ENCODE measurements around the gene ACBD6.

The ACBD6 gene

GRCh38 chr1:180524915-180525714, 22.7 kb upstream of the ACBD6 start:
- Histone ChIP-seq H3K27ac (ENCODE audit: low read depth, low read length, severe bottlenecking) (no peak overlapping the region), H3K4me1 (ENCODE audit: control insufficient read depth, insufficient read depth, low read length, poor library complexity, severe bottlenecking) (peaks cover 38% of the 10 kb centered on the region), H3K9me3 (ENCODE audit: control insufficient read depth, low read length) (no peaks in the 10 kb centered on the region), H3K4me3 (ENCODE audit: extremely low read depth, insufficient read depth, low read length, poor library complexity, severe bottlenecking) (no peak overlapping the region), H3K36me3 (ENCODE audit: control insufficient read depth, insufficient read depth, low read length) (no peaks in the 10 kb centered on the region)
- 82 to 89% methylated on average over 5 to 6 of the region's 7 CpGs for WGBS, 2 experiments (ENCODE audit: insufficient coverage in 2 of 2)

- Histone ChIP-seq H3K27ac (ENCODE audit: low read depth, low read length, severe bottlenecking) (no peak overlapping the region), H3K4me3 (ENCODE audit: extremely low read depth, insufficient read depth, low read length, poor library complexity, severe bottlenecking) (no peak overlapping the region), H3K4me1 (ENCODE audit: control insufficient read depth, insufficient read depth, low read length, poor library complexity, severe bottlenecking) (peaks cover 44% of the 10 kb centered on the region), H3K9me3 (ENCODE audit: control insufficient read depth, low read length) (no peaks in the 10 kb centered on the region), H3K36me3 (ENCODE audit: control insufficient read depth, insufficient read depth, low read length) (no peaks in the 10 kb centered on the region)
- WGBS, 2 experiments (ENCODE audit: insufficient coverage in 2 of 2): 86 to 88% methylated on average over 5 of the region's 7 CpGs
These were observed 22.0 kb upstream of the ACBD6 start for GRCh38 chr1:180524160-180524914.

- WGBS, 2 experiments (ENCODE audit: insufficient coverage in 2 of 2): 66 to 68% methylated on average over 5 of the region's 7 CpGs
- Histone ChIP-seq H3K4me1 (ENCODE audit: control insufficient read depth, insufficient read depth, low read length, poor library complexity, severe bottlenecking) (peaks cover 39% of the 10 kb centered on the region), H3K36me3 (ENCODE audit: control insufficient read depth, insufficient read depth, low read length) (no peaks in the 10 kb centered on the region), H3K9me3 (ENCODE audit: control insufficient read depth, low read length) (no peaks in the 10 kb centered on the region), H3K27ac (ENCODE audit: low read depth, low read length, severe bottlenecking) (no peak overlapping the region), H3K4me3 (ENCODE audit: extremely low read depth, insufficient read depth, low read length, poor library complexity, severe bottlenecking) (no peak overlapping the region)
These were observed 19.8 kb upstream of the ACBD6 start for GRCh38 chr1:180522213-180522515.

GRCh38 chr1:180521474-180522212, 19.3 kb upstream of the ACBD6 start:
- WGBS, 2 experiments (ENCODE audit: insufficient coverage in 2 of 2): 78 to 100% methylated on average over 2 to 3 of the region's 9 CpGs
- H3K36me3 ChIP-seq (ENCODE audit: control insufficient read depth, insufficient read depth, low read length): no peaks in the 10 kb centered on the region
- no peak overlapping the region for H3K4me3 ChIP-seq (ENCODE audit: extremely low read depth, insufficient read depth, low read length, poor library complexity, severe bottlenecking)
- no peaks in the 10 kb centered on the region for H3K9me3 ChIP-seq (ENCODE audit: control insufficient read depth, low read length)
- H3K27ac ChIP-seq (ENCODE audit: low read depth, low read length, severe bottlenecking): peak overlapping the region; percentile 62
- peaks cover 35% of the 10 kb centered on the region for H3K4me1 ChIP-seq (ENCODE audit: control insufficient read depth, insufficient read depth, low read length, poor library complexity, severe bottlenecking)

- Histone ChIP-seq H3K4me1 (ENCODE audit: control insufficient read depth, insufficient read depth, low read length, poor library complexity, severe bottlenecking) (peaks cover 31% of the 10 kb centered on the region), H3K36me3 (ENCODE audit: control insufficient read depth, insufficient read depth, low read length) (no peaks in the 10 kb centered on the region), H3K27ac (ENCODE audit: low read depth, low read length, severe bottlenecking) (peak overlapping the region; percentile 29), H3K9me3 (ENCODE audit: control insufficient read depth, low read length) (no peaks in the 10 kb centered on the region), H3K4me3 (ENCODE audit: extremely low read depth, insufficient read depth, low read length, poor library complexity, severe bottlenecking) (no peak overlapping the region)
- WGBS, 2 experiments (ENCODE audit: insufficient coverage in 2 of 2): 58 to 59% methylated on average over 4 of the region's 4 CpGs
These were observed 17.5 kb upstream of the ACBD6 start for GRCh38 chr1:180519846-180520245.

- Histone ChIP-seq H3K27ac (ENCODE audit: low read depth, low read length, severe bottlenecking) (peak overlapping the region; percentile 49), H3K4me1 (ENCODE audit: control insufficient read depth, insufficient read depth, low read length, poor library complexity, severe bottlenecking) (peaks cover 19% of the 10 kb centered on the region), H3K4me3 (ENCODE audit: extremely low read depth, insufficient read depth, low read length, poor library complexity, severe bottlenecking) (no peak overlapping the region), H3K36me3 (ENCODE audit: control insufficient read depth, insufficient read depth, low read length) (no peaks in the 10 kb centered on the region), H3K9me3 (ENCODE audit: control insufficient read depth, low read length) (no peaks in the 10 kb centered on the region)
- WGBS, 2 experiments (ENCODE audit: insufficient coverage in 2 of 2): 27% methylated on average over 3 of the region's 8 CpGs; no CpG with 5 or more reads in 1 of the 2 experiments
These were observed 13.5 kb upstream of the ACBD6 start for GRCh38 chr1:180515857-180516388.

- Histone ChIP-seq H3K27ac (ENCODE audit: low read depth, low read length, severe bottlenecking) (peak overlapping the region; percentile 13), H3K4me3 (ENCODE audit: extremely low read depth, insufficient read depth, low read length, poor library complexity, severe bottlenecking) (no peak overlapping the region), H3K9me3 (ENCODE audit: control insufficient read depth, low read length) (no peaks in the 10 kb centered on the region), H3K4me1 (ENCODE audit: control insufficient read depth, insufficient read depth, low read length, poor library complexity, severe bottlenecking) (peaks cover 17% of the 10 kb centered on the region), H3K36me3 (ENCODE audit: control insufficient read depth, insufficient read depth, low read length) (no peaks in the 10 kb centered on the region)
- WGBS, 2 experiments (ENCODE audit: insufficient coverage in 2 of 2): 83 to 100% methylated on average over 2 of the region's 3 CpGs
These were observed 13.0 kb upstream of the ACBD6 start for GRCh38 chr1:180515364-180515763.

GRCh38 chr1:180513531-180513930, 11.2 kb upstream of the ACBD6 start:
- H3K4me3 ChIP-seq (ENCODE audit: extremely low read depth, insufficient read depth, low read length, poor library complexity, severe bottlenecking): no peak overlapping the region
- whole genome bisulfite sequencing, 2 experiments (ENCODE audit: insufficient coverage in 2 of 2): 94 to 96% methylated on average over 6 of the region's 6 CpGs
- peaks cover 8% of the 10 kb centered on the region for H3K9me3 ChIP-seq (ENCODE audit: control insufficient read depth, low read length)
- no peak overlapping the region for H3K27ac ChIP-seq (ENCODE audit: low read depth, low read length, severe bottlenecking)
- H3K36me3 ChIP-seq (ENCODE audit: control insufficient read depth, insufficient read depth, low read length): no peaks in the 10 kb centered on the region
- H3K4me1 ChIP-seq (ENCODE audit: control insufficient read depth, insufficient read depth, low read length, poor library complexity, severe bottlenecking): peaks cover 8% of the 10 kb centered on the region

GRCh38 chr1:180510882-180511281, 8.5 kb upstream of the ACBD6 start:
- 90 to 100% methylated on average over 1 to 2 of the region's 2 CpGs for WGBS, 2 experiments (ENCODE audit: insufficient coverage in 2 of 2)
- H3K4me1 ChIP-seq (ENCODE audit: control insufficient read depth, insufficient read depth, low read length, poor library complexity, severe bottlenecking): peaks cover under 1% of the 10 kb centered on the region
- H3K27ac ChIP-seq (ENCODE audit: low read depth, low read length, severe bottlenecking): no peak overlapping the region
- peaks cover 15% of the 10 kb centered on the region for H3K9me3 ChIP-seq (ENCODE audit: control insufficient read depth, low read length)
- no peaks in the 10 kb centered on the region for H3K36me3 ChIP-seq (ENCODE audit: control insufficient read depth, insufficient read depth, low read length)
- H3K4me3 ChIP-seq (ENCODE audit: extremely low read depth, insufficient read depth, low read length, poor library complexity, severe bottlenecking): no peak overlapping the region

GRCh38 chr1:180508725-180509097, 6.3 kb upstream of the ACBD6 start:
- H3K4me3 ChIP-seq (ENCODE audit: extremely low read depth, insufficient read depth, low read length, poor library complexity, severe bottlenecking): no peak overlapping the region

More at GRCh38 chr1:180508725-180509097, 6.3 kb upstream of the ACBD6 start:
- no peaks in the 10 kb centered on the region for H3K4me1 ChIP-seq (ENCODE audit: control insufficient read depth, insufficient read depth, low read length, poor library complexity, severe bottlenecking)
- 92 to 96% methylated on average over 12 to 21 of the region's 21 CpGs for WGBS, 2 experiments (ENCODE audit: insufficient coverage in 2 of 2)
- no peak overlapping the region for H3K27ac ChIP-seq (ENCODE audit: low read depth, low read length, severe bottlenecking)
- H3K9me3 ChIP-seq (ENCODE audit: control insufficient read depth, low read length): peaks cover 15% of the 10 kb centered on the region
- no peaks in the 10 kb centered on the region for H3K36me3 ChIP-seq (ENCODE audit: control insufficient read depth, insufficient read depth, low read length)

Data from mesodermal cell (in vitro differentiated cells).